Epithelial cell of esophagus (primary cell): ENCODE data around the gene TRPC4.

Experiments
- DNase-seq: peaks from one replicate; pipeline ENCODE4 v3.0.0; 2010; ENCODE audit warnings: low read depth
- H3K4me3 ChIP-seq: 2 replicates; pipeline ENCODE4 v1.5.1; 2011; ENCODE audit warnings: mild to moderate bottlenecking, low read length, control low read depth
- CTCF ChIP-seq: IDR thresholded peaks from 2 replicates; pipeline ENCODE4 v1.5.1; 2011; ENCODE audit warnings: low read depth, mild to moderate bottlenecking, low read length, control low read depth, inconsistent platforms; ENCODE audit not compliant: insufficient read depth; ENCODE audit errors: missing control alignments

The TRPC4 gene

GRCh38 chr13:37769078-37769477 lies 100.5 kb downstream of the TRPC4 start:
- DNase-seq = peak; percentile 17

GRCh38 chr13:37766502-37766901 lies 103.1 kb downstream of the TRPC4 start:
- no peak for TF ChIP-seq CTCF

More at GRCh38 chr13:37769078-37769477, 100.5 kb downstream of the TRPC4 start:
- TF ChIP-seq CTCF = peak; percentile 35
- no peak overlapping the region for H3K4me3 ChIP-seq

GRCh38 chr13:37755349-37755748 lies 114.2 kb downstream of the TRPC4 start:
- no peak for DNase-seq
- H3K4me3 ChIP-seq = no peak overlapping the region
- TF ChIP-seq CTCF = no peak

More at GRCh38 chr13:37766502-37766901, 103.1 kb downstream of the TRPC4 start:
- no peak overlapping the region for H3K4me3 ChIP-seq
- DNase-seq = no peak

GRCh38 chr13:37753776-37754175 lies 115.8 kb downstream of the TRPC4 start:
- no peak for DNase-seq
- no peak overlapping the region for H3K4me3 ChIP-seq
- TF ChIP-seq CTCF = no peak

GRCh38 chr13:37752146-37752545 lies 117.4 kb downstream of the TRPC4 start:
- TF ChIP-seq CTCF = no peak
- no peak overlapping the region for H3K4me3 ChIP-seq
- no peak for DNase-seq

- TF ChIP-seq CTCF = no peak
- H3K4me3 ChIP-seq = no peak overlapping the region
- no peak for DNase-seq
Measured at GRCh38 chr13:37751025-37751424, 118.5 kb downstream of the TRPC4 start.

- no peak for DNase-seq
- H3K4me3 ChIP-seq = no peak overlapping the region
- no peak for TF ChIP-seq CTCF
Measured at GRCh38 chr13:37748913-37749312, 120.7 kb downstream of the TRPC4 start.
